Adrenal gland (tissue), 12 donors: Measurements from ENCODE around the gene ITGBL1. TPM values are rescaled to one million over a fixed set of nuclear protein-coding genes. Genes with fewer than 3 reads are reported as not detected.

ENCODE experiments used
- DNase-seq, 7 donors: peaks; one replicate each; pipeline ENCODE4 v3.0.0-alpha.2; 2019 to 2020
- H3K27ac ChIP-seq, 5 donors: fragments of 200-600 bp; sonication (generic) in 4 of 5; 1 replicate in 3 of 5; 2 replicates in 2 of 5; pipeline versions ENCODE4 v1.5.1 to v1.8.0; 2016 to 2020; ENCODE audit warnings: mild to moderate bottlenecking in 1 of 5
- H3K27me3 ChIP-seq: fragments of 200-600 bp; 2 replicates; pipeline ENCODE4 v1.8.0; 2021
- H3K36me3 ChIP-seq, 2 donors: fragments of 200-600 bp; replicated peaks in 1 of 2; 1 replicate in 1 of 2; 2 replicates in 1 of 2; pipeline versions ENCODE4 v1.5.1 to v1.8.0; 2018 to 2022
- H3K4me1 ChIP-seq, 2 donors: fragments of 200-600 bp; replicated peaks in 1 of 2; 1 replicate in 1 of 2; 2 replicates in 1 of 2; pipeline versions ENCODE4 v1.5.1 to v1.8.0; 2018 to 2021
- H3K4me3 ChIP-seq, 4 donors: fragments of 200-600 bp; sonication (generic) in 3 of 4; one replicate each; pipeline ENCODE4 v1.5.1; 2016 to 2018
- H3K9me3 ChIP-seq, 3 donors: fragments of 200-600 bp; sonication (generic) in 1 of 3; replicated peaks in 1 of 3; 1 replicate in 2 of 3; 2 replicates in 1 of 3; pipeline versions ENCODE4 v1.5.1 to v1.8.0; 2016 to 2021
- CTCF ChIP-seq, 6 experiments: fragments of 450-650 bp in 4 of 6; fragments of 200-600 bp in 2 of 6; sonication (generic) in 1 of 6; IDR thresholded peaks; 1 replicate in 5 of 6; 2 replicates in 1 of 6; pipeline versions ENCODE4 v1.5.1 to v1.8.0; 2016 to 2021; ENCODE audit warnings: antibody characterized with exemption in 6 of 6, mild to moderate bottlenecking in 2 of 6, moderate library complexity in 1 of 6
- POLR2A ChIP-seq, 2 donors: fragments of 450-650 bp; IDR thresholded peaks; one replicate each; pipeline ENCODE4 v1.6.1; 2017; ENCODE audit warnings: antibody characterized with exemption in 2 of 2, mild to moderate bottlenecking in 2 of 2, moderate library complexity in 1 of 2
- WGBS, 4 donors: extraction: QIAGEN DNeasy Blood & Tissue Kit in 2 of 4; methylation state at CpG; one replicate each; pipeline versions ENCODE4 v1.1.5 to v1.1.7; 2013 to 2017; 5-methylcytosine and 5-hydroxymethylcytosine counted together
- intact Hi-C, 2 donors: fragments of 100-400 bp; cut with DNase I; formaldehyde crosslinking; loops; one replicate each; pipeline versions ENCODE4 v1.14.1 to v1.15.0; 2022 to 2023
- polyA plus RNA-seq, 3 donors: library from polyadenylated mRNA; stranded (reverse); fragments of 200-250 nt in 2 of 3; fragments of 350-450 nt in 1 of 3; fragmentation: Illumina TruSeq in 1 of 3; extraction: RNeasy Lipid Tissue Mini Kit (QIAGEN cat#74804) in 1 of 3; gene quantifications; one replicate each; pipeline ENCODE4 v1.2.3, GENCODE V29; 2013 to 2014
- total RNA-seq, 9 donors: library from RNA; depleted of rRNA in 4 of 9; stranded (reverse); fragments of >200 nt in 4 of 9; fragments of 120-200 nt in 1 of 9; fragmentation: NEBNext Ultra II Directional in 1 of 9; extraction: Animal tissue kit (Norgen Biotek cat#: 25700) in 1 of 9; gene quantifications; one replicate each; pipeline versions ENCODE4 v1.1.0 to v1.2.4, GENCODE V29; 2013 to 2023
- donor health status: healthy with polysubstance abuse.
- donor health status: Bipolar disorder and iron deficiency.
- donor health status: DM: yes; HTN: yes; CAD: no.
- donor health status: DM: no; HTN: no; CAD: no.
- donor health status: DM: no; HTN: no; CAD: no.
- donor health status: DM: yes; HTN: yes; CAD: no.

ITGBL1 gene
- total and polyA plus RNA-seq, 12 donors = 1.4 to 8.3 (median 4.8) TPM

DNA sequence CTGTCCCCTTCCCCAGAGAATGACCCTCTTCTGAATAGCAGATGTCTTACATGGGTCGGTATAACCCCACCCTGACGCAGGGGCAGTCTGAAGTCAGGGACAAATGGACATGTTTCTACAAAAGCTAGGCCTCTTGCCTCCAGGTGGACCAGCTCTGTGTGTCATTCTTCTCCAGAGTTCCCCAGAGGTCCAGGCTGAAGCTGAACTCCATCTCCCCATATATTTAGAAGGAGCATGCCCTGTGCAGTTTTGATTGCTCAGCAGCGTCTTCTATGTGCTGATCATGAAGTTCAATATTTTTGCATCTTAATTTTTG, 27.4 kb upstream of the ITGBL1 start:
- Histone ChIP-seq H3K9me3 (no peaks in the 10 kb centered on the region), H3K27me3 (no peaks in the 10 kb centered on the region), H3K27ac (no peak overlapping the region), H3K4me1 (no peaks in the 10 kb centered on the region), H3K4me3 (no peak overlapping the region), H3K36me3 (no peaks in the 10 kb centered on the region)
- no peak for DNase-seq
- 84 to 92% (median 91%) methylated on average over 1 to 3 of the region's 3 CpGs for WGBS, 4 donors
- TF ChIP-seq CTCF (IDR thresholded peaks at IDR 0.05) (no peak), POLR2A (IDR thresholded peaks at IDR 0.05) (no peak)
- intact Hi-C loops = no loop called here

DNA sequence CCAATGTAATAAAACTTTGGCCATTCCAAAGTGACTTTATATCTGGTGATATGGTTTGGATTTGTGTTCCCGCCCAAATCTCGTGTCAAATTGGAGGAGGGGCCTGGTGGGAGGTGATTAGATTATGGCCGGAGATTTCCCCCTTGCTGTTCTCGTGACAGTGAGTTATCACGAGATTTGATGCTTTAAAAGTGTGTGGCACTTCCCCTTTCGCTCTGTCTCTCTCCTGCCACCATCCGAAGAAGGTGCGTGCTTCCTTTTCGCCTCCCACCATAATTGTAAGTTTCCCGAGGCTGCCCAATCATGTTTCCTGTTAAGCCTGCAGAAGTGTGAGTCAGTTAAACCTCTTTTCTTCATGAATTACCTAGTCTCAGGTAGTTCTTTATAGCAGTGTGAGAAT, 26.9 kb upstream of the ITGBL1 start:
- H3K4me3 ChIP-seq = no peak overlapping the region
- intact Hi-C loops = no loop called here
- no peak overlapping the region for H3K27ac ChIP-seq
- H3K9me3 ChIP-seq = no peaks in the 10 kb centered on the region
- WGBS, 4 donors = 68 to 77% (median 69%) methylated on average over 10 of the region's 10 CpGs
- DNase-seq = no peak
- H3K27me3 ChIP-seq = no peaks in the 10 kb centered on the region
- no peak for TF ChIP-seq POLR2A (IDR thresholded peaks at IDR 0.05)
- no peak for TF ChIP-seq CTCF (IDR thresholded peaks at IDR 0.05)
- no peaks in the 10 kb centered on the region for H3K4me1 ChIP-seq
- no peaks in the 10 kb centered on the region for H3K36me3 ChIP-seq

DNA sequence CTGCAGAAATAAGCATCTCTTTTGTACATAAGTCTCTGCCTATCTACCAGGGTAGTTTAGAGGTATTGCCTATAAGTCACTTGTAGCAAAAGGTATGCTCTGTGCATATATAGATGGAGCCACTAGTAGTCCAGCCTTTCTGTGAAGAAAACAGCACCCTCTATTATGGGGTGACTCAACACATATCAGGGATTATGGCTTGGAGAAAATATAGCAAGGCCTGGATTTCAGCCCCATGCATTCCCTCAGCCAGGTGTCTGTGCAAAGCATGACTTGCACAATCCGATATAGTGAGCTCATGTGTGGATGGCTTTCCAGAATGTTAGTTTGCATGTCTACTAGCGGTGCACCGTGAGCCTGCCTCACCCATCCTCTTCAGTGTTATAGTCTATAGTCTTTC, 22.7 kb upstream of the ITGBL1 start:
- 91 to 95% (median 92%) methylated on average over 3 of the region's 3 CpGs for WGBS, 4 donors
- DNase-seq = no peak
- no peak overlapping the region for H3K27ac ChIP-seq
- no peaks in the 10 kb centered on the region for H3K4me1 ChIP-seq
- H3K4me3 ChIP-seq = no peak overlapping the region
- intact Hi-C loops = no loop called here
- H3K27me3 ChIP-seq = no peaks in the 10 kb centered on the region
- H3K36me3 ChIP-seq = no peaks in the 10 kb centered on the region
- no peaks in the 10 kb centered on the region for H3K9me3 ChIP-seq
- TF ChIP-seq CTCF (IDR thresholded peaks at IDR 0.05) (no peak), POLR2A (IDR thresholded peaks at IDR 0.05) (no peak)

GRCh38 chr13:101433895-101434294, 18.6 kb upstream of the ITGBL1 start:
- Histone ChIP-seq H3K9me3 (no peaks in the 10 kb centered on the region), H3K4me1 (no peaks in the 10 kb centered on the region), H3K27ac (no peak overlapping the region), H3K36me3 (no peaks in the 10 kb centered on the region), H3K27me3 (no peaks in the 10 kb centered on the region), H3K4me3 (no peak overlapping the region)
- TF ChIP-seq CTCF (IDR thresholded peaks at IDR 0.05) = no peak
- TF ChIP-seq POLR2A (IDR thresholded peaks at IDR 0.05) = no peak
- DNase-seq = no peak
- intact Hi-C loops = no loop called here
